Measurements from ENCODE around the gene SH3BGRL.

- TF ChIP-seq CTCF (IDR thresholded peaks at IDR 0.05) (no peak), POLR2A (IDR thresholded peaks at IDR 0.05) (no peak)
Measured at GRCh38 chrX:81305240-81305639, 103.3 kb downstream of the SH3BGRL start.

Data from adrenal gland (tissue), 5 donors.